HUES64 (cell line): ENCODE results near the gene TMCO4.

Experiments
- H3K27ac ChIP-seq: 2 replicates; pipeline ENCODE4 v1.7.0; 2013; ENCODE audit warnings: low read depth, low read length, inconsistent platforms
- H3K27me3 ChIP-seq: 2 replicates; pipeline ENCODE4 v1.6.1; 2013; ENCODE audit warnings: mild to moderate bottlenecking, low read length; ENCODE audit not compliant: insufficient read depth
- H3K36me3 ChIP-seq: 2 replicates; pipeline ENCODE4 v1.6.1; 2013; ENCODE audit warnings: mild to moderate bottlenecking, low read length; ENCODE audit not compliant: insufficient read depth
- H3K4me1 ChIP-seq: 2 replicates; pipeline ENCODE4 v1.6.1; 2013; ENCODE audit warnings: mild to moderate bottlenecking, low read length, moderate library complexity; ENCODE audit not compliant: insufficient read depth
- H3K4me3 ChIP-seq: 2 replicates; pipeline ENCODE4 v1.5.1; 2013; ENCODE audit warnings: mild to moderate bottlenecking, low read length, moderate library complexity
- H3K9ac ChIP-seq: 2 replicates; pipeline ENCODE4 v1.6.1; 2013; ENCODE audit warnings: mild to moderate bottlenecking, low read depth, low read length
- H3K9me3 ChIP-seq: 2 replicates; pipeline ENCODE4 v1.6.1; 2013; ENCODE audit warnings: low read depth, low read length; ENCODE audit not compliant: insufficient read depth
- WGBS: fragments of 150-250, 120-280 bp; methylation state at CpG from one replicate; pipeline ENCODE4 v1.1.7; 2013; ENCODE audit warnings: missing lambda C conversion rate; 5-methylcytosine and 5-hydroxymethylcytosine counted together

The TMCO4 gene

GRCh38 chr1:19812875-19813642, 13.3 kb upstream of the TMCO4 start:
- Histone ChIP-seq H3K9ac (no peak overlapping the region), H3K36me3 (no peaks in the 10 kb centered on the region), H3K4me3 (no peak overlapping the region), H3K9me3 (no peaks in the 10 kb centered on the region), H3K27me3 (no peaks in the 10 kb centered on the region), H3K4me1 (peaks cover 25% of the 10 kb centered on the region), H3K27ac (no peak overlapping the region)
- WGBS, result 92% methylated on average over 15 of the region's 15 CpGs

DNA sequence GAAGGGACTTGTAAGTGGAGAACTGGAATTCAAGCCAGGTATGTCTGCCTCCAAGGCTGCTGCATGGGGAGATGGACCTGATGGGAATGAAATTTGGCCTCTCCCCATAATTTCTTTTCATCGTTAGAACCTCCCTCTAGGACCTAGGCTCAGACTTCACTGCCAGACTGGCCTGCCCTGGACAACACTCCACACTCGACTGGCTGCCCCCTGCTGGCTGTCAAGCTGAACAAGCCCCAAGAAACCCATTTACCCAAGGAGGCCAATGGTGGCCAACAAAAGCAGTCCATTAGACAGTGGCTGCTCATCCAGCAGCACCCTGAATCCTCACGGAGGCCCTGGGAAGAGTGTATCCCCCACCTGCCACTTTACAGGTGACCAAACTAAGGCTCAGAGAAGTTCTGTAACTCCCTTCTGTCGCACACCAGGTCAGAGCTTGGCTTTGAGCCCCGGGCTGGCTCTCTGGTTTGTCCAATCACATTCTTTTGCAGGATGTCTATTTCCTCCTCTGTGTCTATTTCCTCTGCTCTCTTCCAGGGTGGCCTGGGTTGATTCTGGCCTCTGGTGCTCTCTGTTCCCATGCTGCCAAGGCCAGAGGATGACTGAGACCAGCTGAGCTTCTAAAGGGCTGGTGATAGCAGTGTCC, 11.6 kb upstream of the TMCO4 start:
- H3K36me3 ChIP-seq, result no peaks in the 10 kb centered on the region
- no peaks in the 10 kb centered on the region for H3K9me3 ChIP-seq
- H3K4me3 ChIP-seq, result no peak overlapping the region
- no peak overlapping the region for H3K9ac ChIP-seq
- 60% methylated on average over 5 of the region's 5 CpGs for WGBS
- H3K4me1 ChIP-seq, result peaks cover 12% of the 10 kb centered on the region
- no peak overlapping the region for H3K27ac ChIP-seq
- H3K27me3 ChIP-seq, result no peaks in the 10 kb centered on the region

DNA sequence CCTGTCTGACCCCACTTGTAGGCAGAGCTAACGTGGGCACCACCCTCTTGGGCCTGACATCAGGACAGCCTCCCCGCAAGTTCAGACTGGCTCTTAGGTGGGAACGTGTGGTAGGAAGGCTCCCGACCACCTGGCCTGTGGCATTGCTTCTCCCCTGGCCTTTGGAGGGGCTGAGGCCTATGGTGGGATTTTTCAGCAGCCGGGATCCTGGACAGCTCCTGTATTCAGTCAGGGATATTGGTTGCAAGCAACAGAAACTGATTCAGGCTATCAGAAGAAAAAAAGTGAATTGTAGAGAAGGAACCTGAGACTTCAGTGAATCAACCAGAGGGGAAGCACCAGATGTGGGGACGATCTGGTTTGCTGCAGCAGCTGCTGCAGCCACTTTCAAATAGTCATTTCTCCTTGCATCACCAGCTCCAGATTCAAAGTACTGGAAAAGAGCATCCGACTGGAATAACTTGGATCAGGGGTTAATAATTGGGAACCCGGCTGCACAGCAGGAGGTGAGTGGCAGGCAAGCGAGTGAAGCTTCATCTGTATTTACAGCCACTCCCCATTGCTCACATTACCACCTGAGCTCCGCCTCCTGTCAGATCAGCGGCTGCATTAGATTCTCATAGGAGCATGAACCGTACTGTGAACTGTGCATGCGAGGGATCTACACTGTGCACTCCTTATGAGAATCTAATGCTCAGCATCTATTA, 9.5 kb upstream of the TMCO4 start:
- H3K36me3 ChIP-seq, result no peaks in the 10 kb centered on the region
- H3K27me3 ChIP-seq, result no peaks in the 10 kb centered on the region
- H3K9ac ChIP-seq, result no peak overlapping the region
- no peaks in the 10 kb centered on the region for H3K9me3 ChIP-seq
- no peak overlapping the region for H3K4me3 ChIP-seq
- 80% methylated on average over 13 of the region's 13 CpGs for WGBS
- H3K27ac ChIP-seq, result no peak overlapping the region
- no peaks in the 10 kb centered on the region for H3K4me1 ChIP-seq

DNA sequence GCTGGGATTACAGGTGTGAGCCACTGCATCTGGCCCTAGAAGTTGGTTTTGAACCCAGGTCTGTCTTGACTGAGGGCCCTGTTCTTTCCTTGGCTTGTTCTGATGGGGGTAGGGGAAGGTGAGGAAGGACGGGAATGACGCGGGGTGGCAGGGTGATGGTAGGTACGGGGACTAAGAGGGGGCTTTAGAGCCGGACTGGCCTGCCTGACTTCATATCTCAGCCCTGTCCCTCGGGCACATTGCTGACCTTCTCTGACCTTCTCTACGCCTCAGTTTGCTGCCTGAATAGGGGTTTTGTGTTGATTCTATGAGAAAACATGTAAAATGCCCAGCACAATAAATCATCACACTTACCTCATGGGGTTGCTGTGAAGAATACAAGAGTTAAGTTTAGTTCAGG, 8.6 kb upstream of the TMCO4 start:
- Histone ChIP-seq H3K4me1 (no peaks in the 10 kb centered on the region), H3K9ac (no peak overlapping the region), H3K27me3 (no peaks in the 10 kb centered on the region), H3K36me3 (no peaks in the 10 kb centered on the region), H3K27ac (no peak overlapping the region), H3K4me3 (no peak overlapping the region), H3K9me3 (no peaks in the 10 kb centered on the region)
- WGBS, result 93% methylated on average over 6 of the region's 7 CpGs

DNA sequence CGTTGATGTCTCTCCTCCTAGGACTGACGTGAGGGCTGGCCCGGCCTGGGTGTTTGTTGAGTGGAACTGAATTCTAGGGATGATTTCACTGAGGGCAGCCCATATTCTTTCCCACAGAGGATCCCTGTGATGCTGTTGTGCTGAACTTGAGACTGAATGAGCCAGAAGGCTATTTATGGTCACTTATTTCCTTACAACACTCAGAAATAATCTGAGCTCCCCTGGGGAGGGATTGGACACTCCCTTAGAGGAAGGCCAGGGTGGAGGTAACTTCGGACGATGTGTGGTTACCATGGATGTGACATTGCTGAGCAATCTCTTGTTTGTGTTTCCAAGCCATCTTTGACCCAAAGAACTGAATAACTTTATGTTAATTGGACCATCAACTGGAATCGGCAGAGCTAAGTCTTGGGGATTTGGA, 5.1 kb upstream of the TMCO4 start:
- whole genome bisulfite sequencing, result 88% methylated on average over 6 of the region's 6 CpGs
- H3K4me3 ChIP-seq, result no peak overlapping the region
- 0 out of 2 replicates have a peak, but pooled peaks cover 4% of the 10 kb centered on the region for H3K4me1 ChIP-seq
- H3K27ac ChIP-seq, result no peak overlapping the region
- no peak overlapping the region for H3K9ac ChIP-seq
- no peaks in the 10 kb centered on the region for H3K36me3 ChIP-seq
- H3K9me3 ChIP-seq, result no peaks in the 10 kb centered on the region
- peaks cover 27% of the 10 kb centered on the region for H3K27me3 ChIP-seq

GRCh38 chr1:19802269-19802668, 2.6 kb upstream of the TMCO4 start:
- 21% methylated on average over 7 of the region's 7 CpGs for WGBS
- Histone ChIP-seq H3K9me3 (no peaks in the 10 kb centered on the region), H3K4me3 (no peak overlapping the region), H3K4me1 (peaks cover 4% of the 10 kb centered on the region; the same call in 1 of the 2 replicates), H3K27me3 (peaks cover 46% of the 10 kb centered on the region), H3K36me3 (no peaks in the 10 kb centered on the region), H3K27ac (no peak overlapping the region), H3K9ac (no peak overlapping the region)

- WGBS, result 19% methylated on average over 30 of the region's 33 CpGs
Measured at GRCh38 chr1:19800076-19800804, 524 bp upstream of the TMCO4 start.

GRCh38 chr1:19798486-19799229, 1.1 kb downstream of the TMCO4 start:
- Histone ChIP-seq H3K4me1 (peaks cover 4% of the 10 kb centered on the region; the same call in 1 of the 2 replicates), H3K9me3 (no peaks in the 10 kb centered on the region), H3K27ac (no peak overlapping the region), H3K27me3 (peaks cover 46% of the 10 kb centered on the region), H3K36me3 (no peaks in the 10 kb centered on the region), H3K4me3 (no peak overlapping the region), H3K9ac (no peak overlapping the region)
- 82% methylated on average over 6 of the region's 6 CpGs for WGBS

More at GRCh38 chr1:19800076-19800804, 524 bp upstream of the TMCO4 start:
- Histone ChIP-seq H3K27me3 (peaks cover 46% of the 10 kb centered on the region), H3K4me3 (peak overlapping the region; percentile 52), H3K36me3 (no peaks in the 10 kb centered on the region), H3K9ac (peak overlapping the region; percentile 10; the same call in 1 of the 2 replicates), H3K4me1 (peaks cover 4% of the 10 kb centered on the region; the same call in 1 of the 2 replicates), H3K27ac (no peak overlapping the region), H3K9me3 (no peaks in the 10 kb centered on the region)

GRCh38 chr1:19797827-19798226, 1.9 kb downstream of the TMCO4 start:
- Histone ChIP-seq H3K9ac (no peak overlapping the region), H3K4me1 (peaks cover 4% of the 10 kb centered on the region; the same call in 1 of the 2 replicates), H3K9me3 (no peaks in the 10 kb centered on the region), H3K27ac (no peak overlapping the region), H3K27me3 (peaks cover 46% of the 10 kb centered on the region), H3K36me3 (no peaks in the 10 kb centered on the region), H3K4me3 (no peak overlapping the region)
- WGBS, result 76% methylated on average over 5 of the region's 5 CpGs

- no peaks in the 10 kb centered on the region for H3K36me3 ChIP-seq
- 95% methylated on average over 4 of the region's 4 CpGs for WGBS
- H3K9ac ChIP-seq, result no peak overlapping the region
- no peak overlapping the region for H3K4me3 ChIP-seq
- H3K27ac ChIP-seq, result no peak overlapping the region
- peaks cover 17% of the 10 kb centered on the region for H3K27me3 ChIP-seq
- H3K9me3 ChIP-seq, result no peaks in the 10 kb centered on the region
- no peaks in the 10 kb centered on the region; the same call in 1 of the 2 replicates for H3K4me1 ChIP-seq
Measured at GRCh38 chr1:19794583-19794982, 5.1 kb downstream of the TMCO4 start.
